Kidney epithelial cell (primary cell): ENCODE measurements around the gene AMPD2. TPM values are rescaled to one million over a fixed set of nuclear protein-coding genes. Genes with fewer than 3 reads are reported as not detected.

ENCODE experiments used
- DNase-seq: peaks from one replicate; pipeline ENCODE4 v3.0.0-alpha.2; 2010; ENCODE audit warnings: low read depth
- H3K27me3 ChIP-seq: 2 replicates; pipeline ENCODE4 v1.6.0; 2011; ENCODE audit warnings: low read length; ENCODE audit not compliant: control insufficient read depth, insufficient read depth
- H3K36me3 ChIP-seq: 2 replicates; pipeline ENCODE4 v1.5.1; 2011; ENCODE audit warnings: low read length; ENCODE audit not compliant: control insufficient read depth, insufficient read depth
- H3K4me3 ChIP-seq: 2 replicates; pipeline ENCODE4 v1.5.1; 2011; ENCODE audit warnings: low read depth, mild to moderate bottlenecking, control low read depth, low read length
- total RNA-seq: library from RNA; depleted of rRNA; stranded (reverse); fragments of >200 nt; gene quantifications from 2 replicates; pipeline ENCODE4 v1.2.3, GENCODE V29; 2015
- TF ChIP-seq, protein P1 (sequence below): IDR thresholded peaks from 2 replicates; pipeline ENCODE4 v1.5.1; 2011; ENCODE audit warnings: mild to moderate bottlenecking, moderate library complexity, low read length, control low read depth, inconsistent platforms; ENCODE audit not compliant: insufficient read depth, poor library complexity, severe bottlenecking

AMPD2 gene
- total RNA-seq, 1 donor from 2014 or later, result 65.7 TPM

DNA sequence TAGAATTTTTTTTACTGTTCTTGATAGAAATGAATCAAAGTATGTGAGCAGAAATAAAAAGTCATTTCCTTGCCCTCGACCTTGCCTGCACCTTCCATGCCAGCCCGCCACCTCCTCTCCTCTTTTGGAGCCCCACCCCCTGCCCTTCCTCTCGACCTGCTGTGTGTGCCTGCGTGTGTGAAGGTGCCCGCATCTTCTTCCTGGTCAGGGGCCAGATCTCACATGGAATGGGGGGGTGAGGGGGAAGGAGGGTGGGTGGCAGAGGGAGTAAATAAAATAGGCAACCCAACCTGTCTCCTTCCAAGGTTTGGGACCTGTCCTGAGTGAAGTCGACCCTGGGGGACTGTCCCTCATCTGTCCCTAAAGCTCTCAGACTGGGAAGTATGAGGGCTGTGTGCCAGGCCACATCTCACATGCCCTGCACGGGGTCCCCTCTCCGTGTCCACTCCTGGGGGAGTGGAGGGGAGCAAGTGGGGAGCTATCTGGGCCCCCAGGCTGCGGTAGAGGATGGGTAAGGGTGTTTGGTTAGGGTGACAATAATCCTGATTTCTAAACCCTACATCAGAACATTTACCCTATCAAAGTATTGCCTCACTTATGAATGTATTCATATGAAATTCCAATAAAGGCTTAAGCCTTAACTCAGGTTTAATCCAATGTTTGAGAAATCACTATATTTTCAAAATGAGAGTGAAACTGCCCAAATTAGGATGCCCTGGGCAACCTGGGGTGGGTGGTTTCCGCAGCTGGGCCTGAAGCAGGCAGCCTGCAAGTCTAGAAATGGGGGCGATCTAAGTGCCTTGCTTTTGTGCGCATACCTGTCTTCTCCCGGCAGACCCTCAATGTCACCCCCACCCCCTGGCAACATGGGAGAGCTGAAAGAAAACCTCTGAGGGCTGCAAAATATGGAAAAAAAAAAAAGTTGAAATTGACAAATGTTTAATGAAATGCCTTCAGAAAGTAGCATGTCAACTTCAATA lies 15.4 kb downstream of the AMPD2 start:
- Histone ChIP-seq H3K27me3 (no peaks in the 10 kb centered on the region), H3K36me3 (peaks cover 2% of the 10 kb centered on the region), H3K4me3 (no peak overlapping the region)
- DNase-seq, result no peak
- TF ChIP-seq, protein P1, sequence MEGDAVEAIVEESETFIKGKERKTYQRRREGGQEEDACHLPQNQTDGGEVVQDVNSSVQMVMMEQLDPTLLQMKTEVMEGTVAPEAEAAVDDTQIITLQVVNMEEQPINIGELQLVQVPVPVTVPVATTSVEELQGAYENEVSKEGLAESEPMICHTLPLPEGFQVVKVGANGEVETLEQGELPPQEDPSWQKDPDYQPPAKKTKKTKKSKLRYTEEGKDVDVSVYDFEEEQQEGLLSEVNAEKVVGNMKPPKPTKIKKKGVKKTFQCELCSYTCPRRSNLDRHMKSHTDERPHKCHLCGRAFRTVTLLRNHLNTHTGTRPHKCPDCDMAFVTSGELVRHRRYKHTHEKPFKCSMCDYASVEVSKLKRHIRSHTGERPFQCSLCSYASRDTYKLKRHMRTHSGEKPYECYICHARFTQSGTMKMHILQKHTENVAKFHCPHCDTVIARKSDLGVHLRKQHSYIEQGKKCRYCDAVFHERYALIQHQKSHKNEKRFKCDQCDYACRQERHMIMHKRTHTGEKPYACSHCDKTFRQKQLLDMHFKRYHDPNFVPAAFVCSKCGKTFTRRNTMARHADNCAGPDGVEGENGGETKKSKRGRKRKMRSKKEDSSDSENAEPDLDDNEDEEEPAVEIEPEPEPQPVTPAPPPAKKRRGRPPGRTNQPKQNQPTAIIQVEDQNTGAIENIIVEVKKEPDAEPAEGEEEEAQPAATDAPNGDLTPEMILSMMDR, result no peak

DNA sequence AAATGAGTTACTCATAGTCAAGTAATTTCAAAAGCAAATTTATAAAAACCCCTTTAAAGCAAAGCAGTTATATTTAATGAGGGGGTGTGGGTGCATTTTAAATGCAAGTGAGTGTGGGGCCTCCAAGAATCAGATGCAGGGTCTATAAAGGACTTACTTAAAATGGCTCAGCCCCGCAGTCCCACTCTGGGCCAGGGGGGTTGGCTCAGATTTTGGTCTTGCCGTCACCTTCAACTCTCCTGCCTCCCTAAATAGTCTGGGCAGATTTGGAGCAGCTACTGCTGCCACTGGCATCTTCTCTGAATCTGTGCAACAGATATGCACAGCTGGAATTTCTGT lies 16.2 kb downstream of the AMPD2 start:
- no peaks in the 10 kb centered on the region for H3K36me3 ChIP-seq

DNA sequence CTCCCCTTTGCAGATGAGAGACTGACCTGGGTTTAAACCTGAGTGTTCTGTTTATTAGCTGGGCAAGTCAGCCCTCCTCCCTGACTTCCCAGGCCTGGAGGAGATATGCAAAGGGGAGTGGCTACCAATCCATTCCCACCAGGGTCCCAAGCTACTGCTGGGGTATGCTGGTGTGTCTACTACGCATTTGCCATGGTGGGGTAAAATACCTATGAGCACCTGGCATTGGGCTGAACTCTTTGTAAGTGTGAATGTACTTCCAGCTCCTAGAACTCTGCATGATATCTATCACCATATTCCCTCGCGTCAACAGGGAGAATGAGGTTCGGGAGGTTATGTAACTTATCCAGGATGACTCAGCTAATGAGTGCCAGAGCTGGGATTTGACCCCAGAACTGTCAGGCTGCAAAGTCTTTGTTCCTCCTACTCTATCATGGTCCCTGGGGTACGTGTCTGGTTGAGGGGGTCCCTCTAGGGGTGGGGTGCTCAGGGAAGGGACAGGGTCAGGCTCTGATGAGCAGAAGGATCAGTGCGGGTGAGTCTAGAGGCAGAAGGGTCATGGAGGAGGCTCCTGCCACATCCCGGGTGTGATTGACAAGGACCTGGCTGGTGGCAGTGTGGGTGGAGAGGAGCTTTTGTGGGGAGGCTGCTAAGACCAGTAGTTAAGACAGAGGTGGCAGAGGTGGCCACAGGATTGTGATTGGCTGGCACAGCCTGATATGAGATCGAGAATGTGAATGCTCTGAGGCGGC lies 16.7 kb downstream of the AMPD2 start:
- no peaks in the 10 kb centered on the region for H3K27me3 ChIP-seq
- no peaks in the 10 kb centered on the region for H3K36me3 ChIP-seq
- DNase-seq, result no peak
- H3K4me3 ChIP-seq, result no peak overlapping the region
- TF ChIP-seq, protein P1, result no peak

More for the DNA sequence above, 16.2 kb downstream of the AMPD2 start:
- Histone ChIP-seq H3K4me3 (no peak overlapping the region), H3K27me3 (no peaks in the 10 kb centered on the region)
- TF ChIP-seq, protein P1, result no peak
- no peak for DNase-seq

DNA sequence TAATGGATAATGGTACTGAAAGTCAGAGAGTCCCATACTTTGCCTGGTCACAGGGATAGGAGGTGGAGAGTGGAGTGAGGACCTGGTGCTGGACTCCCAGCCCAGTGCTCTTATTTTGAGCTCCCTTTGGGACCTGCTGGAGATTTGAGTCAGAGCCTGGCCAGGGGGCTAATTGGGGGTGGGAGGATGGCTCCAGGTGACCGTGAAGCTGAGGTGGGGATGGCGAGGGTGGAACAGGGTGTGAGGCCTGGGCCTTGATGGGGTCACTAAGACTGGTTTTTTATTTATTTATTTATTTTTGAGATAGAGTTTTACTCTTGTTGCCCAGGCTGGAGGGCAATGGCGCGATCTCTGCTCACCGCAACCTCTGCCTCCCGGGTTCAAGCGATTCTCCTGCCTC lies 17.8 kb downstream of the AMPD2 start:
- H3K36me3 ChIP-seq, result no peaks in the 10 kb centered on the region
- DNase-seq, result no peak
- H3K4me3 ChIP-seq, result no peak overlapping the region
- H3K27me3 ChIP-seq, result no peaks in the 10 kb centered on the region
- TF ChIP-seq, protein P1, result no peak

DNA sequence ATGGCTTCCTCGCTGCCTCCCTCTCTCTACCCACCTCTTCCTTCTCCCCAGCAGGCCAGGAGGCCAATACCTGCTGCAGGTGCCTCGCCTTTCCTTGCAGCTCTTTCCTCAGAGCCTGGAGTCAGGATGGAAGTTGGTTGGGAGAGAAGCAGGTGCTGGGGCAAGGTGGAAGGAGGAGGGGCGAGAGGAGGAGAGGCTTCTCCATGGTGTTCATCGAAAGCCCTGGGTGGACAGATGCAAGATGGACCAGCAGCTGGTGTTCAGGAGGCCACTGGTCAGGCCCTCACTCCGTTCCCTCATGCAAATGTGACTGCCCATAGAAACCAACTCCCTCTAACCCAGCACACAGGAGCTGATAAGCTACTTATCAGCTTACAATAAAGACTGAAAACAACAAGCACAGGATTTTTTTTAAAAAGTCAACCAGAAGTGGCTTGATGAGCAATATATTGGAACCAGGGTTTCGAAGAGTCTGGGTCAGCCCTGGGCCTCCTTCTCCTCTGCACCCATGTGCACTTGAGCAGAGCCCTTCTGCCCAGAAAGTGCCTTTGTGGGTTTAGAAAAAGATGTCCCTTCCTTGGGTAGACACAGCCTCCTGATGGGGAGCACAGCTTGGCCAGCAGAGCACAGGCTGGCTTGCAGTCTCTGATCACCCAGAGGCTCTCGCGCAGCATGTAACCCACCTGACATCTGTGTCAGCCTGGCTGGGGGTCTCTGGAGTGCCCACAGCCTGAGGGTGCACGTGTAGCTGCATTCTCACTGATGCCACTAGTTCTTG lies 19.6 kb downstream of the AMPD2 start:
- Histone ChIP-seq H3K27me3 (no peaks in the 10 kb centered on the region), H3K4me3 (no peak overlapping the region), H3K36me3 (no peaks in the 10 kb centered on the region)
- TF ChIP-seq, protein P1, result no peak
- DNase-seq, result no peak
